Natural killer cell (primary cell): Measurements from ENCODE around the gene ATP1B1. TPM values are rescaled to one million over a fixed set of nuclear protein-coding genes. Genes with fewer than 3 reads are reported as not detected.

Experiments used
- ATAC-seq, 3 donors: fragments of 150-1000 bp in 2 of 3; fragments of 200-7000 bp in 1 of 3; cut with Tn5 transposase; 1 replicate in 1 of 3; 2 replicates in 2 of 3; pipeline ENCODE4 v1.10.0; 2021; ENCODE audit warnings: mild to moderate bottlenecking in 2 of 3, moderate library complexity in 2 of 3
- DNase-seq, 2 donors: peaks; one replicate each; pipeline versions ENCODE4 v3.0.0 to v3.0.0-alpha.2; 2013 to 2021; ENCODE audit warnings: mixed read lengths in 1 of 2
- H3K27ac ChIP-seq: one replicate; pipeline ENCODE4 v1.5.1; 2013; ENCODE audit warnings: mild to moderate bottlenecking, low read length
- H3K27me3 ChIP-seq: one replicate; pipeline ENCODE4 v1.6.1; 2013; ENCODE audit warnings: low read length; ENCODE audit not compliant: control insufficient read depth, insufficient read depth
- H3K36me3 ChIP-seq: one replicate; pipeline ENCODE4 v1.6.1; 2013; ENCODE audit warnings: low read length; ENCODE audit not compliant: control insufficient read depth, insufficient read depth
- H3K4me1 ChIP-seq: one replicate; pipeline ENCODE4 v1.6.1; 2013; ENCODE audit warnings: low read length; ENCODE audit not compliant: control insufficient read depth, insufficient read depth
- H3K4me3 ChIP-seq: one replicate; pipeline ENCODE4 v1.5.1; 2013; ENCODE audit warnings: low read length
- H3K9me3 ChIP-seq: one replicate; pipeline ENCODE4 v1.6.1; 2013; ENCODE audit warnings: low read length; ENCODE audit not compliant: control insufficient read depth, insufficient read depth
- H3K27ac Mint-ChIP-seq, 2 donors: one replicate each; pipeline ENCODE4 v1.8.0; 2022; ENCODE audit warnings: mild to moderate bottlenecking in 2 of 2, mixed read lengths in 2 of 2, moderate library complexity in 1 of 2
- H3K27me3 Mint-ChIP-seq, 2 donors: one replicate each; pipeline ENCODE4 v1.8.0; 2022; ENCODE audit warnings: low read depth in 2 of 2, mixed read lengths in 2 of 2
- H3K36me3 Mint-ChIP-seq: one replicate; pipeline ENCODE4 v1.8.0; 2022; ENCODE audit warnings: mixed read lengths
- H3K4me1 Mint-ChIP-seq, 2 donors: one replicate each; pipeline ENCODE4 v1.8.0; 2022; ENCODE audit warnings: mixed read lengths in 2 of 2
- H3K4me3 Mint-ChIP-seq: one replicate; pipeline ENCODE4 v1.8.0; 2022; ENCODE audit warnings: mild to moderate bottlenecking, moderate library complexity, mixed read lengths
- H3K9me3 Mint-ChIP-seq, 2 donors: one replicate each; pipeline ENCODE4 v1.8.0; 2022; ENCODE audit warnings: mixed read lengths in 2 of 2
- WGBS: methylation state at CpG from one replicate; pipeline ENCODE4 v1.1.7; 2013; ENCODE audit warnings: missing lambda C conversion rate; ENCODE audit not compliant: insufficient coverage; 5-methylcytosine and 5-hydroxymethylcytosine counted together
- intact Hi-C: fragments of 100-400 bp; cut with micrococcal nuclease; formaldehyde crosslinking; loops from one replicate; pipeline ENCODE4 v1.14.2; 2022
- total RNA-seq, 4 donors: library from RNA; stranded (reverse); fragments of 120-200 nt in 1 of 4; gene quantifications; one replicate each; pipeline versions ENCODE4 v1.2.3 to v1.2.4, GENCODE V29; 2013 to 2022
- TF ChIP-seq, protein P1 (sequence below): fragments of 200-600 bp; IDR thresholded peaks from one replicate; pipeline ENCODE4 v1.8.0; 2022; ENCODE audit warnings: antibody characterized with exemption

The ATP1B1 gene
- total RNA-seq, 3 donors from 2014 or later (not counting 1 experiment from before 2014, with no cell fraction given) = 3.4 to 10.4 (median 4.9) TPM

- Histone ChIP-seq H3K27ac (no peak overlapping the region), H3K27me3 (no peaks in the 10 kb centered on the region), H3K4me3 (no peak overlapping the region), H3K36me3 (no peaks in the 10 kb centered on the region), H3K9me3 (no peaks in the 10 kb centered on the region), H3K4me1 (no peaks in the 10 kb centered on the region)
- H3K9me3 Mint-ChIP-seq = no peaks in the 10 kb centered on the region
- ATAC-seq (no peak), DNase-seq (no peak)
- peaks cover 7 to 10% of the 10 kb centered on the region in 2 donors for H3K27me3 Mint-ChIP-seq
- WGBS = 95% methylated on average over 2 of the region's 2 CpGs
- TF ChIP-seq, protein P1, sequence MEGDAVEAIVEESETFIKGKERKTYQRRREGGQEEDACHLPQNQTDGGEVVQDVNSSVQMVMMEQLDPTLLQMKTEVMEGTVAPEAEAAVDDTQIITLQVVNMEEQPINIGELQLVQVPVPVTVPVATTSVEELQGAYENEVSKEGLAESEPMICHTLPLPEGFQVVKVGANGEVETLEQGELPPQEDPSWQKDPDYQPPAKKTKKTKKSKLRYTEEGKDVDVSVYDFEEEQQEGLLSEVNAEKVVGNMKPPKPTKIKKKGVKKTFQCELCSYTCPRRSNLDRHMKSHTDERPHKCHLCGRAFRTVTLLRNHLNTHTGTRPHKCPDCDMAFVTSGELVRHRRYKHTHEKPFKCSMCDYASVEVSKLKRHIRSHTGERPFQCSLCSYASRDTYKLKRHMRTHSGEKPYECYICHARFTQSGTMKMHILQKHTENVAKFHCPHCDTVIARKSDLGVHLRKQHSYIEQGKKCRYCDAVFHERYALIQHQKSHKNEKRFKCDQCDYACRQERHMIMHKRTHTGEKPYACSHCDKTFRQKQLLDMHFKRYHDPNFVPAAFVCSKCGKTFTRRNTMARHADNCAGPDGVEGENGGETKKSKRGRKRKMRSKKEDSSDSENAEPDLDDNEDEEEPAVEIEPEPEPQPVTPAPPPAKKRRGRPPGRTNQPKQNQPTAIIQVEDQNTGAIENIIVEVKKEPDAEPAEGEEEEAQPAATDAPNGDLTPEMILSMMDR = no peak
- H3K4me1 Mint-ChIP-seq = peaks cover 0 to 7% of the 10 kb centered on the region in 2 donors
- intact Hi-C loops = no loop called here
- H3K36me3 Mint-ChIP-seq = no peaks in the 10 kb centered on the region
- H3K4me3 Mint-ChIP-seq = no peak overlapping the region
- H3K27ac Mint-ChIP-seq = no peak overlapping the region
Observed at GRCh38 chr1:169099561-169099960, 6.9 kb upstream of the ATP1B1 start.

- H3K4me1 ChIP-seq = peaks cover 5% of the 10 kb centered on the region
- no peak overlapping the region for H3K4me3 Mint-ChIP-seq
- no peak overlapping the region for H3K27ac Mint-ChIP-seq
- no peaks in the 10 kb centered on the region for H3K9me3 Mint-ChIP-seq
- WGBS = 76% methylated on average over 1 of the region's 1 CpG
- H3K36me3 Mint-ChIP-seq = no peaks in the 10 kb centered on the region
- H3K27ac ChIP-seq = no peak overlapping the region
- TF ChIP-seq, protein P1 = no peak
- H3K9me3 ChIP-seq = no peaks in the 10 kb centered on the region
- H3K4me3 ChIP-seq = no peak overlapping the region
- intact Hi-C loops = loop anchor here (10.0 kb wide), 1 partner anchor 265 kb away; the partner anchor contains the start of genes BLZF1 and NME7
- ATAC-seq (no peak), DNase-seq (no peak)
- no peaks in the 10 kb centered on the region for H3K36me3 ChIP-seq
- no peaks in the 10 kb centered on the region for H3K27me3 ChIP-seq
- H3K27me3 Mint-ChIP-seq = peaks cover 8 to 10% of the 10 kb centered on the region in 2 donors
- peaks cover 0 to 13% of the 10 kb centered on the region in 2 donors for H3K4me1 Mint-ChIP-seq
Observed at GRCh38 chr1:169100208-169100607, 6.3 kb upstream of the ATP1B1 start.

- WGBS = 95% methylated on average over 1 of the region's 3 CpGs
- H3K4me3 Mint-ChIP-seq = no peak overlapping the region
- H3K27ac Mint-ChIP-seq = no peak overlapping the region
- H3K27me3 Mint-ChIP-seq = peaks cover 8 to 10% of the 10 kb centered on the region in 2 donors
- no peaks in the 10 kb centered on the region for H3K36me3 Mint-ChIP-seq
- TF ChIP-seq, protein P1 = no peak
- H3K9me3 ChIP-seq = no peaks in the 10 kb centered on the region
- DNase-seq (no peak), ATAC-seq (no peak)
- no peaks in the 10 kb centered on the region for H3K9me3 Mint-ChIP-seq
- H3K27ac ChIP-seq = no peak overlapping the region
- peaks cover 0 to 17% of the 10 kb centered on the region in 2 donors for H3K4me1 Mint-ChIP-seq
- no peaks in the 10 kb centered on the region for H3K36me3 ChIP-seq
- H3K27me3 ChIP-seq = no peaks in the 10 kb centered on the region
- intact Hi-C loops = loop anchor here (10.0 kb wide), 1 partner anchor 264 kb away; the partner anchor contains the start of genes BLZF1 and NME7
- no peak overlapping the region for H3K4me3 ChIP-seq
- peaks cover 9% of the 10 kb centered on the region for H3K4me1 ChIP-seq
Observed at GRCh38 chr1:169100651-169101088, 5.8 kb upstream of the ATP1B1 start.

DNA sequence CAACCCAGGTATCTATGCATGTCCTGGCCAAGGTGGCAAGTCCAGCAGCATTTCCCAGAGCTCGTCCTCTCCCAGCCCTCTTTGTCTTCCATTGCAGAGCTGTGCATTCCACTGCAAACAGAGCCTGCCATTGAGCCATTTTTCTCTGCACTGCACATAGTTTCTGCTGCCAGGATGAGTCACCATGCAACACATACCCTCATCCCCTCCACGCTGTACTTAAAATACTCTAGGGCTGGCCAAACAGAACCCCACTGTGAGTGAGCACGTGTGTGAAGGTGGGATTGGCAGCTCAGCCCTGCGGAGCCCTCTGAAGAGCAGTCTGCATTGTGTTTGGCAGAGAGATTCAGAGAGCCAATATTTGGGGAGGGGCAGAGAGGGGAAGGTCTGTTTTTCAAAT lies 3.9 kb upstream of the ATP1B1 start:
- H3K4me3 ChIP-seq = no peak overlapping the region
- no peaks in the 10 kb centered on the region for H3K36me3 ChIP-seq
- ATAC-seq = no peak
- no peak overlapping the region for H3K27ac ChIP-seq
- TF ChIP-seq, protein P1 = no peak
- peaks cover 2% of the 10 kb centered on the region for H3K27me3 ChIP-seq
- no peaks in the 10 kb centered on the region for H3K9me3 ChIP-seq
- intact Hi-C loops = loop anchor here (10.0 kb wide), 1 partner anchor 262 kb away; the partner anchor contains the start of genes BLZF1 and NME7
- no peaks in the 10 kb centered on the region for H3K9me3 Mint-ChIP-seq
- H3K4me3 Mint-ChIP-seq = no peak overlapping the region
- no peak for DNase-seq
- WGBS = 91% methylated on average over 4 of the region's 4 CpGs
- H3K27ac Mint-ChIP-seq = no peak overlapping the region
- peaks cover 17% of the 10 kb centered on the region for H3K4me1 ChIP-seq
- H3K36me3 Mint-ChIP-seq = no peaks in the 10 kb centered on the region
- peaks cover 8 to 25% of the 10 kb centered on the region in 2 donors for H3K4me1 Mint-ChIP-seq
- peaks cover 10% of the 10 kb centered on the region in 2 donors for H3K27me3 Mint-ChIP-seq
